LNCaP clone FGC (cell line): ENCODE data around the gene MDN1.

Experiments used
- DNase-seq: peaks from one replicate; pipeline ENCODE4 v3.0.0-alpha.2; 2011; ENCODE audit warnings: low read depth
- H3K4me3 ChIP-seq: 2 replicates; pipeline ENCODE4 v1.5.1; 2011; ENCODE audit warnings: mild to moderate bottlenecking, low read depth, low read length, control low read depth
- CTCF ChIP-seq: IDR thresholded peaks from 2 replicates; pipeline ENCODE4 v1.5.1; 2012; ENCODE audit warnings: mild to moderate bottlenecking; ENCODE audit not compliant: control insufficient read depth, insufficient read depth; ENCODE audit errors: extremely low read depth

Gene MDN1

GRCh38 chr6:89679215-89680120 lies 140.1 kb downstream of the MDN1 start:
- no peak overlapping the region for H3K4me3 ChIP-seq
- no peak for DNase-seq
- TF ChIP-seq CTCF: no peak

- no peak for DNase-seq
- H3K4me3 ChIP-seq: no peak overlapping the region
- TF ChIP-seq CTCF: no peak
These were observed 141.1 kb downstream of the MDN1 start for GRCh38 chr6:89678531-89678930.

GRCh38 chr6:89675949-89676748 lies 143.4 kb downstream of the MDN1 start:
- no peak for DNase-seq
- TF ChIP-seq CTCF: no peak

GRCh38 chr6:89670935-89671565 lies 148.5 kb downstream of the MDN1 start:
- H3K4me3 ChIP-seq: no peak overlapping the region
- no peak for DNase-seq
- TF ChIP-seq CTCF: no peak

More at GRCh38 chr6:89675949-89676748, 143.4 kb downstream of the MDN1 start:
- H3K4me3 ChIP-seq: no peak overlapping the region

GRCh38 chr6:89669002-89669401 lies 150.6 kb downstream of the MDN1 start:
- H3K4me3 ChIP-seq: no peak overlapping the region
- no peak for TF ChIP-seq CTCF
- DNase-seq: no peak

- DNase-seq: no peak
- no peak for TF ChIP-seq CTCF
- H3K4me3 ChIP-seq: no peak overlapping the region
These were observed 151.6 kb downstream of the MDN1 start for GRCh38 chr6:89667872-89668556.
